CD14-positive monocyte (primary cell): Measurements from ENCODE around the gene TAOK1. TPM values are rescaled to one million over a fixed set of nuclear protein-coding genes. Genes with fewer than 3 reads are reported as not detected.

Experiments used
- DNase-seq, 3 donors: peaks; one replicate each; pipeline ENCODE4 v3.0.0-alpha.2; 2011 to 2022
- H2AFZ ChIP-seq: 2 replicates; pipeline ENCODE4 v1.6.0; 2012; ENCODE audit warnings: mild to moderate bottlenecking, low read depth, low read length, inconsistent platforms; ENCODE audit not compliant: insufficient read depth, poor library complexity, severe bottlenecking
- H3K27ac ChIP-seq, 2 donors: 1 replicate in 1 of 2; 2 replicates in 1 of 2; pipeline ENCODE4 v1.5.1; 2012 to 2013; ENCODE audit warnings: low read length in 2 of 2, control low read depth in 1 of 2, inconsistent platforms in 1 of 2, low read depth in 1 of 2, mild to moderate bottlenecking in 1 of 2
- H3K27me3 ChIP-seq, 2 donors: one replicate each; pipeline versions ENCODE4 v1.6.0 to v1.6.1; 2011 to 2013; ENCODE audit warnings: low read length in 2 of 2; ENCODE audit not compliant: control insufficient read depth in 2 of 2, insufficient read depth in 2 of 2
- H3K36me3 ChIP-seq, 2 donors: replicated peaks in 1 of 2; 1 replicate in 1 of 2; 2 replicates in 1 of 2; pipeline versions ENCODE4 v1.5.1 to v1.6.1; 2012 to 2013; ENCODE audit warnings: low read length in 2 of 2, control low read depth in 1 of 2, inconsistent platforms in 1 of 2, mild to moderate bottlenecking in 1 of 2; ENCODE audit not compliant: insufficient read depth in 2 of 2, control insufficient read depth in 1 of 2
- H3K4me1 ChIP-seq, 2 donors: 1 replicate in 1 of 2; 2 replicates in 1 of 2; pipeline versions ENCODE4 v1.5.1 to v1.6.1; 2012 to 2013; ENCODE audit warnings: low read length in 2 of 2, control low read depth in 1 of 2, inconsistent platforms in 1 of 2, mild to moderate bottlenecking in 1 of 2, moderate library complexity in 1 of 2; ENCODE audit not compliant: insufficient read depth in 2 of 2, control insufficient read depth in 1 of 2
- H3K4me2 ChIP-seq: replicated peaks from 2 replicates; pipeline ENCODE3; 2012; ENCODE audit warnings: low read length, moderate library complexity, mild to moderate bottlenecking; ENCODE audit not compliant: poor library complexity, severe bottlenecking; ENCODE audit errors: extremely low read depth
- H3K4me3 ChIP-seq, 3 experiments: fragments of 200-600 bp in 1 of 3; sonication (generic) in 1 of 3; replicated peaks in 1 of 3; 1 replicate in 2 of 3; 2 replicates in 1 of 3; pipeline ENCODE4 v1.5.1; 2011 to 2013; ENCODE audit warnings: low read length in 3 of 3, mild to moderate bottlenecking in 3 of 3, control low read depth in 2 of 3, low read depth in 2 of 3, inconsistent platforms in 1 of 3, moderate library complexity in 1 of 3
- H3K79me2 ChIP-seq: 2 replicates; pipeline ENCODE4 v1.6.0; 2012; ENCODE audit warnings: mild to moderate bottlenecking, control low read depth, inconsistent platforms, low read length, moderate library complexity; ENCODE audit not compliant: insufficient read depth
- H3K9ac ChIP-seq: 2 replicates; pipeline ENCODE4 v1.6.0; 2017; ENCODE audit warnings: low read length, mild to moderate bottlenecking; ENCODE audit not compliant: insufficient read depth, poor library complexity, severe bottlenecking
- H3K9me3 ChIP-seq, 2 donors: replicated peaks in 1 of 2; 1 replicate in 1 of 2; 2 replicates in 1 of 2; pipeline versions ENCODE4 v1.5.1 to v1.6.1; 2012 to 2013; ENCODE audit warnings: low read length in 2 of 2, control low read depth in 1 of 2; ENCODE audit not compliant: control insufficient read depth in 1 of 2, insufficient read depth in 1 of 2
- H4K20me1 ChIP-seq: 2 replicates; pipeline ENCODE4 v1.6.0; 2012; ENCODE audit warnings: mild to moderate bottlenecking, low read length, control low read depth, moderate library complexity; ENCODE audit not compliant: insufficient read depth
- H3K27ac Mint-ChIP-seq, 7 donors: one replicate each; pipeline ENCODE4 v1.8.0; 2020; ENCODE audit warnings: mild to moderate bottlenecking in 7 of 7, mixed read lengths in 7 of 7, moderate library complexity in 6 of 7, inconsistent platforms in 2 of 7
- H3K27me3 Mint-ChIP-seq, 3 donors: one replicate each; pipeline ENCODE4 v1.8.0; 2021 to 2022; ENCODE audit warnings: low read depth in 3 of 3, mild to moderate bottlenecking in 3 of 3, mixed read lengths in 3 of 3, moderate library complexity in 3 of 3, inconsistent platforms in 1 of 3
- H3K36me3 Mint-ChIP-seq, 2 donors: one replicate each; pipeline ENCODE4 v1.8.0; 2020; ENCODE audit warnings: mixed read lengths in 2 of 2, inconsistent platforms in 1 of 2, mild to moderate bottlenecking in 1 of 2
- H3K4me1 Mint-ChIP-seq: one replicate; pipeline ENCODE4 v1.8.0; 2020; ENCODE audit warnings: mild to moderate bottlenecking, mixed read lengths
- H3K4me3 Mint-ChIP-seq, 2 donors: one replicate each; pipeline ENCODE4 v1.8.0; 2020; ENCODE audit warnings: mild to moderate bottlenecking in 2 of 2, mixed read lengths in 2 of 2, moderate library complexity in 1 of 2
- H3K9me3 Mint-ChIP-seq, 7 donors: one replicate each; pipeline ENCODE4 v1.8.0; 2020 to 2022; ENCODE audit warnings: mixed read lengths in 7 of 7, mild to moderate bottlenecking in 6 of 7, moderate library complexity in 6 of 7, inconsistent platforms in 2 of 7
- WGBS: methylation state at CpG from one replicate; pipeline ENCODE4 v1.1.5; 2013; ENCODE audit warnings: missing lambda C conversion rate; ENCODE audit not compliant: insufficient coverage; 5-methylcytosine and 5-hydroxymethylcytosine counted together
- intact Hi-C, 2 donors: fragments of 100-400 bp; cut with micrococcal nuclease; formaldehyde crosslinking; loops; one replicate each; pipeline versions ENCODE4 v1.15.0 to v1.15.1; 2023
- polyA plus RNA-seq, 3 donors: library from polyadenylated mRNA; depleted of rRNA in 1 of 3; unstranded in 2 of 3; stranded (reverse) in 1 of 3; fragments of 300-500 nt in 2 of 3; fragments of >200 nt in 1 of 3; fragmentation: Illumina TruSeq in 2 of 3; gene quantifications; 1 replicate in 2 of 3; 2 replicates in 1 of 3; pipeline ENCODE4 v1.2.3, GENCODE V29; 2012 to 2021
- TF ChIP-seq, protein P1 (sequence below): fragments of 200-600 bp; IDR thresholded peaks from one replicate; pipeline ENCODE4 v1.8.0; 2022; ENCODE audit warnings: antibody characterized with exemption, mild to moderate bottlenecking

The TAOK1 gene
- polyA plus RNA-seq, 3 donors = 2.4 to 13.9 (median 4.8) TPM

DNA sequence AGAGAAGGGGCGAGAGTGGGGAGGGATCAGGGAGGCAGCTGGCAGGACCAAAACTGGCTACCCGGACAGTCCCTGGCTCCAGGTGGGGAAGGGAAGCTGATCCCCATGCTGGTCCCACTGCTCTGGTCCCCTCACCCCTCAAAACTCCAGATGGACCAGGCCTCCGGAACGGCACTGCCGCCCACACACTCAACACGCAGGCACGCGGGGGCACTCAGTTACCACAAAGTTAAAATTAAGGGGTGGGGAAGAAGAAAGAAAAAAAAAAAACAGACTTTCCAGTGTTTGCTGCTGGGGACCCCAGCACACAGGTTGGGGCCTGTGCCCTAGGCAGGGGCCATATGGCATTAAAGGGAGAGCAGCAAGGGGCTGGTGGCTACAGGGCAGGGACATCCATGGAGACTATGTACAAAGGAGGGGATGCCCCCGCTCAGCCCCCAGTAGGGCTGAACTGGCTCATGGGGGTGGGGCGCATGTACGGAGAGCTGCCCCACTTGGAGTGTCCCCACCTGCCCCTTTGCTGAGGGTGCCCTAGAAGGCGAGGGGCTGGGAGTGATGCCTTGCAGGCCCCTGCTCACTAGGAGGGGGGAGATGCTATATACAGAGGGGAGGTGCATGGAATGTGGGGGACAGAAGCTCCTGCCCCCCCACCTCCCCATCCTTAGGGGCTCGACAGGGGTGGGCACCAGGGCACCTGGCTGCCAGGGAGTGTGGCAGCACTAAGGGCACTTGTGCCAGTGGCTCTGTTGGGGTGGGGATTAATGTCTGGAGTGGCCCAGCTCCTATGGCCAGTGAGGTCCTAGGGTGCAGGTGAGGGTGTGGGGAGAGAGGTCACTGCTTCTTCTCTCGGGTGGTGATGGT is 183.9 kb downstream of the TAOK1 start:
- TF ChIP-seq, protein P1, sequence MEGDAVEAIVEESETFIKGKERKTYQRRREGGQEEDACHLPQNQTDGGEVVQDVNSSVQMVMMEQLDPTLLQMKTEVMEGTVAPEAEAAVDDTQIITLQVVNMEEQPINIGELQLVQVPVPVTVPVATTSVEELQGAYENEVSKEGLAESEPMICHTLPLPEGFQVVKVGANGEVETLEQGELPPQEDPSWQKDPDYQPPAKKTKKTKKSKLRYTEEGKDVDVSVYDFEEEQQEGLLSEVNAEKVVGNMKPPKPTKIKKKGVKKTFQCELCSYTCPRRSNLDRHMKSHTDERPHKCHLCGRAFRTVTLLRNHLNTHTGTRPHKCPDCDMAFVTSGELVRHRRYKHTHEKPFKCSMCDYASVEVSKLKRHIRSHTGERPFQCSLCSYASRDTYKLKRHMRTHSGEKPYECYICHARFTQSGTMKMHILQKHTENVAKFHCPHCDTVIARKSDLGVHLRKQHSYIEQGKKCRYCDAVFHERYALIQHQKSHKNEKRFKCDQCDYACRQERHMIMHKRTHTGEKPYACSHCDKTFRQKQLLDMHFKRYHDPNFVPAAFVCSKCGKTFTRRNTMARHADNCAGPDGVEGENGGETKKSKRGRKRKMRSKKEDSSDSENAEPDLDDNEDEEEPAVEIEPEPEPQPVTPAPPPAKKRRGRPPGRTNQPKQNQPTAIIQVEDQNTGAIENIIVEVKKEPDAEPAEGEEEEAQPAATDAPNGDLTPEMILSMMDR = no peak
- no peak overlapping the region for H3K4me2 ChIP-seq
- Mint-ChIP-seq H3K4me3 (no peak overlapping the region), H3K27me3 (peaks cover 0 to 2% (median 2%) of the 10 kb centered on the region in 3 donors), H3K9me3 (no peaks in the 10 kb centered on the region), H3K4me1 (peaks cover 13% of the 10 kb centered on the region), H3K36me3 (peaks cover 49 to 71% of the 10 kb centered on the region in 2 donors), H3K27ac (peak overlapping the region in 3 of 7 donors; percentile 38 to 48 (median 40))
- H3K79me2 ChIP-seq = peaks cover 13% of the 10 kb centered on the region
- no peak overlapping the region for H2AFZ ChIP-seq
- no peak overlapping the region for H3K27ac ChIP-seq
- 91% methylated on average over 4 of the region's 14 CpGs for WGBS
- H4K20me1 ChIP-seq = peaks cover 30% of the 10 kb centered on the region
- H3K27me3 ChIP-seq = no peaks in the 10 kb centered on the region
- intact Hi-C loops = no loop called here
- peaks cover 56 to 61% of the 10 kb centered on the region in 2 donors for H3K36me3 ChIP-seq
- H3K4me1 ChIP-seq = peaks cover 4 to 17% of the 10 kb centered on the region in 2 donors
- no peaks in the 10 kb centered on the region for H3K9me3 ChIP-seq
- no peak overlapping the region for H3K9ac ChIP-seq
- no peak overlapping the region for H3K4me3 ChIP-seq
- peak in 1 of 3 donors; percentile 3 for DNase-seq

DNA sequence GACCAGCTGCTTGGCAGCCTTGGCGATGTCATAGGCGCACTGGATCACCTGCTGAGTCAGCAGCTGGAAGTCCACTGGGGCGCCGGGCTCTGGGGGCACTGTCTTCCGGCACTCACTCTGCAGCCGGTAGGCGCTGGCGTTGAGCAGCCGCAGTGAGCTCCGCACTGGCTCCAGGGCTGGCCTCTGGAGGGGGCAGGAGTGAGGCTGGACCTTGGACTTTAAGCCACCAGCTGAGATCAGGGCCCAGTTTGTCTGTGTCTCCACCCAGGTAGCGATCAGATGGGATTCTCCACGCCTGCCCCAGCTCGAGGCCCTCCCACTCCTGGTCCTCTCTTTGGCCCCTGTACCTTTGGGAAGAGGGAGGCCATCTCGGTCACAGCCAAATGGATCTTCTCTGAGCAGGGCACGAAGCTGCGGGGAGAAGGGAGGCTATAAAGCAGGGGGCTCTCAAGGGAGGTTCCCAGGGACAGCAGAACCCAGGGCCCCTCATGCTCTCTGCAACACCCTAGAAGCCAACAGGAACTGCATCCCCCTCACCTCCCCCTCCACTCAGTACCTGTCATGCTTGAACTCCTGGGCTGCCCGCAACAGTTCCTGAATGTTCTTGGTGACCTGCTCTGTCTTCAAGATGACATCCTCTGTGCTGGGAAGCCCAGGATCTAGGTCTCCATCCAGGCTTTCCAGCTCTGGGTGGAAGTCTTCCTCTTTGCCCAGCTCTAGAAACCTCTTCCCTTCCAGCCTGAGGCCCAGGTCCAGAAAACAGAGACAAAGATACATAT is 184.8 kb downstream of the TAOK1 start:
- Histone ChIP-seq H3K27ac (no peak overlapping the region), H2AFZ (no peak overlapping the region), H3K79me2 (peaks cover 7% of the 10 kb centered on the region), H3K36me3 (peaks cover 64 to 69% of the 10 kb centered on the region in 2 donors), H3K4me3 (no peak overlapping the region), H3K4me1 (peaks cover 0 to 10% of the 10 kb centered on the region in 2 donors), H3K9me3 (no peaks in the 10 kb centered on the region), H4K20me1 (peaks cover 32% of the 10 kb centered on the region), H3K4me2 (no peak overlapping the region), H3K9ac (no peak overlapping the region), H3K27me3 (no peaks in the 10 kb centered on the region)
- peaks cover 0 to 2% (median 0%) of the 10 kb centered on the region in 3 donors for H3K27me3 Mint-ChIP-seq
- no peak for DNase-seq
- H3K36me3 Mint-ChIP-seq = peaks cover 57 to 79% of the 10 kb centered on the region in 2 donors
- WGBS = 93% methylated on average over 14 of the region's 17 CpGs
- H3K4me1 Mint-ChIP-seq = peaks cover 7% of the 10 kb centered on the region
- H3K4me3 Mint-ChIP-seq = no peak overlapping the region
- no peaks in the 10 kb centered on the region for H3K9me3 Mint-ChIP-seq
- intact Hi-C loops = no loop called here
- TF ChIP-seq, protein P1 = no peak
- H3K27ac Mint-ChIP-seq = peak overlapping the region in 4 of 7 donors; percentile 38 to 48 (median 44)
